NCI-H2107 treated with DMSO at 0.1 percent for 48 hours (cell line): ENCODE results near the gene ARSA.
"Not testable (repeated sequence)": the region's sequence is repeated elsewhere in the genome, so short reads cannot be mapped to it uniquely, and the experiment has no call there.

Experiments
- DNase-seq: peaks from one replicate; lab custom pipeline; 2025; ENCODE audit not compliant: unreplicated experiment; lab: John Stamatoyannopoulos, UW

Gene ARSA

DNA sequence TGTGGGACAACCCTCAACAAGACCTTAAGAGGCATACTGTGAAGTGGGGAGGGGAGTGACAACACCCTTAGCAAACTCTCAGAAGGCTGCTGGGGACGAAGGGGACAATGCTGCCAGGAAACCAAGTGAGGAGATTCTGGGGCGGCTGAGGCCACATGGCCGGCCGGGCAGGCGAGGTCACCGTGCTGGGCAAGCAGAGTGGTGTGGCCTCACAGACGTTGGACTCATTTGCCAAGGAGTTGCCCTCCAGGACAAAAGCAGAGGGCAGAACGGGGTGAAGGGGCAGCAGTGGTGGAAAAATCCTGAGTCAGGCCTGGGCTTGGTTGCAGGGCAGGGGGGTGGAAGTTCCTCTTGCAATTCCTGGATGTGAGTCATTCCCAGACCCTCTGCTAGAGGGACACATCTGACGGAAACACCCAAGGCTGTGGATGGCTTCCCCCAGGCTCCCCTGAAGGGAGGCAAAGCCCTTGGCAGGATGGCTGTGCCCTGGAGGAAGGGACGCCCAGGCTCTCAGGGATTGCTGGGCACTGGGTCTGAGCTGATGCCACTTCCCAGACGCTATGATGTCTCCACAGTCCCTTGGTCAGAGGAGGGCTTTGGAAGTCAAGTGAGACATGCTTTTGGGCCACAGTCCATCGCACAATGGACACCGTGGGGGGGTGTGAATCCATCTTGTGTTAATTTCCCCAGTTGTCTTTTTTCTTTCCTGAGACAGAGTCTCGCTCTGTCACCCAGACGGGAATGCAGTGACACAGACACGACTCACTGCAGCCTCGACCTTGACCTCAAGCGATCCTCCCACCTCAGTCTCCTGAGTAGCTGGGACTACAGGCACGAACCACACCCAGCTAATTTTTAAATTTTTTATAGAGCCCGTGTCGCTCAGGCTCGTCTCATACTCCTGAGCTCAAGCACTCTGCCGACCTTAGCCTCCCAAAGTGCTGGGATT is 28.4 kb upstream of the ARSA start:
- DNase-seq = no peak

DNA sequence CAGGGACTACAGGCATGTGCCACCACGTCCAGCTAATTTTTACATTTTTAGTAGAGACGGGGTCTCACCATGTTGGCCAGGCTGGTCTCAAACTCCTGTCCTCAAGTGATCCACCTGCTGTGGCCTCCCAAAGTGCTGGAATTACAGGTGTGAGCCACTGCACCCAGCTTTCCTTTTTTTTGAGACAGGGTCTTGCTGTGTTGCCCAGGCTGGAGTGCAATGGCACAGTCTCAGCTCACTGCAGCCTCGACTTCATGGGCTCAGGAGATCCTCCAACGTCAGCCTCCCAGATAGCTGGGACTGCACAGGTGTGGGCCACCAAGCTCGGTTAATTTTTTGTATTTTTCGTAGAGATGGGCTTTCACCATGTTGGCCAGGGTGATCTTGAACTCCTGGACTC is 26.7 kb upstream of the ARSA start:
- not testable (repeated sequence) for DNase-seq

DNA sequence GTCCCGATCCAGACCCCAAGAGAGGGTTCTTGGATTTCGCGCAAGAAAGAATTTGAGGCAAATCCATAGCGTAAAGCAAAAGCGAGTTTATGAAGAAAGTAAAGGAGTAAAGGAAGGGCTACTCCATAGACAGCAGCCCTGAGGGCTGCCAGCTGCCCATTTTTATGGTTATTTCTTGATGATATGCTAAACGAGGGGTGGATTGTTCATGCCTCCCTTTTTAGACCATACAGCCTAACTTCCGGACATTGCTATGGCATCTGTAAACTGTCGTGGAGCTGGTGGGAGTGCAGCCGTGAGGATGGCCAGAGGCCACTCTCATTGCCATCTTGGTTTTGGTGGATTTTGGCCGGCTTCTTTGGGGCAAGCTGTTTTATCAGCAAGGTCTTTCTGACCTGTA is 25.3 kb upstream of the ARSA start:
- DNase-seq = no peak

DNA sequence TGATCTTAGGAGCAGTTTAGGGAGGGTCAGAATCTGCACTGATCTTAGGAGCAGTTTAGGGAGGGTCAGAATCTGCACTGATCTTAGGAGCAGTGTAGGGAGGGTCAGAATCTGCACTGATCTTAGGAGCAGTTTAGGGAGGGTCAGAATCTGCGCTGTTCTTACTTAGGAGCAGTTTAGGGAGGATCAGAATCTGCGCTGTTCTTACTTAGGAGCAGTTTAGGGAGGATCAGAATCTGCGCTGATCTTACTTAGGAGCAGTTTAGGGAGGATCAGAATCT is 15.8 kb upstream of the ARSA start:
- not testable (repeated sequence) for DNase-seq

DNA sequence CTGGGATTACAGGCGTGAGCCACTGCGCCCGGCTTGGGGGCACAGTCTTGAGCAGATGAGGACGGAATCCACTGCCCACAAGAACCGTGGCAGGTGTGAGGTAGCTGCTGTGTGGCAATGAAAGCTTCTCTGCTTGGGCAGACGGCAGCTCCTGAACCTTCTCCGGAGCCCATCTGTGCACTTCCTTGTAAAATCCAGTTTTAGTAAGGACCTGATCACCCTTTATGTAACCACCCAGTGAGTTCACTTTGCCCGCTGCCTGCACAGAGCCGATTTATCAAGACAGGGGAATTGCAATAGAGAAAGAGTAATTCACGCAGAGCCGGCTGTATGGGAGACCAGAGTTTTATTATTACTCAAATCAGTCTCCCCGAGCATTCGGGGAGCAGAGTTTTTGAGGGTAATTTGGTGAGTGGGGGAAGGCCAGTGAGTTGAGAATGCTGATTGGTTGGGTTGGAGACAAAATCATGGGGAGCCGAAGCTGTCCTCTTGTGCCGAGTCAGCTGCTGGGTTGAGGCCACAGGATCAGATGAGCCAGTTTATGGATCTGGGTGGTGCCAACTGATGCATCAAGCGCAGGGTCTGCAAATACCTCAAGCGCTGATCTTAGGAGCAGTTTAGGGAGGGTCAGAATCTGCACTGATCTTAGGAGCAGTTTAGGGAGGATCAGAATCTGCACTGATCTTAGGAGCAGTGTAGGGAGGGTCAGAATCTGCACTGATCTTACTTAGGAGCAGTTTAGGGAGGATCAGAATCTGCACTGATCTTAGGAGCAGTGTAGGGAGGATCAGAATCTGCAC is 15.3 kb upstream of the ARSA start:
- not testable (repeated sequence) for DNase-seq

DNA sequence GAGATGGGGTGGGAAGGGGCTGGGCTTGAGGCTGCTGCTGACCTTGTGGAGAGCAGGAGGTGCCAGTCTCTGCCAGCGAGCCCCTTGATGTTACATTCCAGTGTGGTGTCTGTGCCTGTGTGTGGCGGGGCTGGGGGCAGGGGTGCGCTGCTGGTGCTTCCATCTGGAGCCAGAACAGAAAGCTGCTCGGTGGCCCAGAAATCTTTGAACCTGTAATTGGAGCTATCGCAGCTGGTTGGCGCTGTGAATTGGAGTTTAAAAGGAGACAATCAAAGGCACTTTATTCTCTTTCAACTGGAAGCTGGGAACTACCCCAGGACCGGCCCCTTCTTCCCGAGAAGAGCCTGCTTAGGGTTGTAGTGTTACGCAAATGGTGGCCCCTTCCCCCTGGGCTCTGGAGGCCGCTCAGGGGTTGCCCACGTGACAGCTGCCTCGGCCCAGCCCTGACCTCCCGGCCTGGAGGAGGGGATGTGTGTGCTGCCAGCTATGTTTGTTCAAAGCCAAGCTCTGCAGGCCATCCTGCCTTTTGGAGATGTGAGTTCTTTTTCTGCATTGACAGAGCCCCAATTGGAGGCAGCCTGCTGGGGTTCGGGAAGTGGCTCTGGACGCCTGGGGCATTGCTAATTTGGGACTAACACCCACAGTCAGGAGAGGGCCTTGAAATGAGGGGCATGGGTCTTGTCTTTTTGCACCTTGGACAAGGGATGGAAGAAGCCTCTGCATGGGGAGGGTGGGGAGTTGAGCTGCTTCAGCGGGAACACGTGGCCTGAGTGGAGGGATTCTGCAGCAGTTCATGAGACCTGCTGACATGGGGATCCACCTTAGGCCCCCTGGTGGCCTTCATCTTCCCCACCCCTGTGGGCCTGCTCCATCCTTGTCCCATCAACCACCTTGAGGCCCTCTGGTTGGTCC is 14.0 kb upstream of the ARSA start:
- DNase-seq = no peak

DNA sequence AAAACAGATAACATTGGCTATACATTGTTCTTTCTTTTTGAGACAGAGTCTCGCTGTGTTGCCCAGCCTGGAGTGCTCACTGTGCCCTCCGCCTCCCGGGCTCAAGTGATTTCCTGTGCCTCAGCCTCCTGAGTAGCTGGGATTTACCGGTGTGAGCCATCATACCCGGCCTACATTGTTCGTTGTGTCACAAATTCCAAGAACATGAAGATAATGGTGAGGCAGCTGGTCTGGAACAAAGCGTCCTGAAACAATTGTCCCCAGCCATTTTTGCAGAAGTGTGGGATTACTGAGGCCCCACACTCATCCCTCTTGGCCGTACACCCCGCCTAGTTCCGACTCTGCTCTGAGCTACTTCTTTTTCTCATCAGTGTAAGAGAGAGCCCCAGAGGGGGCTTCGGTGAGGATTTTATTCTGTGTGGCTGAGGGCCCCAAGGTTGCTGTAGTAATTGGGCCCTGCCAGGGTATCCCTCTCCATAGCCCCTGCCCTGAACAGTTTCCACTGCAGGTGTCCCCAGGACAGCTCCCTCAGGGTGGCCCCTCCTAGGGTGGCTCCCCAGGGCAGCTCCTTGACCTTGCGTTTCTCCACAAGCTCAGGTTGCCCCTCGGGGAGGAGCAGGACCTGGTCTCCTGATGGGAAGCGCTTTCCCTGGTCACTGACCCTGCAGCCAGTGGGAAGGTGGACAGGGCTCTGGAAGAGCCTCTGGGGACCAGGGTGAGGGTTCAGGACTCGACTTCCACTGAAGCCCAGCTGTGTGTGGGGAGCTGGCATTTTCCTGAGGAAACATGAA is 13.1 kb upstream of the ARSA start:
- DNase-seq = no peak

DNA sequence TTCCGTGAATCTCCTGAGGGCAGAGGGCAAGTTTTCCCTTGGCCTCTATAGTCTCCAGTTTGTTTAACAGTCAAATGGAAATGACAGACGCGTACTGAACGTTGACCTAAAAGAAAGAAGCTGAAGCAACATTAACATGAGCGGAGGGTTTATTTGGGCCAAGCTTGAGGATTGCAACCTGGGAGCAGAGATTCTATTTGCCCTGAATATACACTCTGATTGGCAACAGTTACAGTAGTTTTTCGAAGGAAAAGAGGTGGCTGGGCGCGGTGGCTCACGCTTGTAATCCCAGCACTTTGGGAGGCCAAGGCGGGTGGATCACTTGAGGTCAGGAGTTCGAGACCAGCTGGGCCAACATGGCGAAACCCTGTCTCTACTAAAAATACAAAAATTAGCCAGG is 12.3 kb upstream of the ARSA start:
- not testable (repeated sequence) for DNase-seq

DNA sequence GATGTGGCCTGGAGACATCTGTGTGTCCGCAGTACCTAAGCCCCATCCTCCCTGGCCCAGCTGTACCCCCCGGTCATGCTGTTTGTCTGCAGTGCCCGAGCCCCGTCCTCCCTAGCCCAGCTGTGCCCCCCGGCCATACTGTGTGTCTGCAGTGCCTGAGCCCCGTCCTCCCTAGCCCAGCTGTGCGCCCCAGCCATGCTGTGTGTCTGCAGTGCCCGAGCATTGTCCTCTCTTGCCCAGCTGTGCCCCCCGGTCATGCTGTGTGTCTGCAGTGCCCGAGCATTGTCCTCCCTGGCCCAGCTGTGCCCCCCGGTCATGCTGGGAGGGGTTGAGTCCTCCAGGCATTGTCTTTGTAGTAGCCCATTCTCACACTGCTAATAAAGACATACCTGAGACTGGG is 7.6 kb upstream of the ARSA start:
- DNase-seq = no peak

DNA sequence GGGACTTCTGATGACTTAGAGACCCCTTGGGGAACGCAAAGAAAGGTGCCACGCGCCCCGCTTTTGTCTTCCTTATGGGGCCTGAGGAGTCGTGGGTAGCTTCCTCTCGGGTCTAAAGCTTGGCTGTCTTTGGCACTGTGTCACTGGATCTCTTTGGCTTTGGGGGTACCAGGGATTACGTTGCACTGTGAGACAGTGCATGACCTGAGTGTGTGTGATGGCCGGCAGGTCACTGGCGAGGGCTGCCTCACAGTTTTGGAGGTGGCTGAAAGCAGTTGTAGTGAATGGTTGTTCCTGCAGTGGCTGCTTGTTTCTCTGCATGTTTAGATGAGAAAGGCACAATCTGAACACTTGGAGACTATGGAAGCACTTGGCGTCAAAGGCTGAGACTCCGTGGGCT is 5.8 kb upstream of the ARSA start:
- DNase-seq = no peak

DNA sequence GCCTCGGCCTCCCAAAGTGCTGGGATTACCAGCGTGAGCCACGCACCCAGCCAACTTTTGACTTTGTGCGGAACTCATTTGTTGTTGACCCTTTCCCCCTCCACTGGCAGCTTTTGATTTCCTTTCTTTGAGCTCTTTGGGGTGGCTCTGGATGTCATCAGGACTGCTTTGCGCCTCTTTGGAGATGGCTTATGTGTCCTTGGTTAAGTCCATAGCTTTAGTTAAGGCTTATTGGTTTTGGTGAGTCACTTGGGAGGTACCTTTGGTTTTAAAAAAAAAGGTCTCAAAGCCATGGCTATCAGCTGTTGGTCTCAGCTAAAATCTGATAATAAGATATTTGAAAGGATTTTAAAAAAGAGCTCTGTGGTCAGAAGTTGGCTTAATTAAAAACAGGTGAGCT is 5.1 kb upstream of the ARSA start:
- no peak for DNase-seq

DNA sequence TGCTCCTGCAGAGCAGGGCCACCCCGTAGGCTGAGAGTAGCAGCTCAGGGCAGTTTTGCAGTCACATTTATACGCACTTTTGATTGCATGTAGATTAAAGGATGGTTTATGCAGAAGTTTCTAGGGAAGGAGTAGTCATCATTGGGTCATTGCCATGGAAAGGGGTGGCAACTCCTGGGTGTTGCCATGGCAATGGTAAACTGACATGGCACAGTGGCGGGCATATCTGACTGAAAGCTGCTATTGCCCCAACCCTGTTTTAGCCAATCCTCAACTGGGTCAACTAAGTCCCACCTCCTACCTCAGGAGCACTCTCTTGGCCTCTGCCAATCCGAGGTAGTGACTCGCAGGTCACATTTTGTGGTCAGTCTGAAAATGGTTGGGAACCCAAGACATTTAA is 2.4 kb upstream of the ARSA start:
- no peak for DNase-seq

DNA sequence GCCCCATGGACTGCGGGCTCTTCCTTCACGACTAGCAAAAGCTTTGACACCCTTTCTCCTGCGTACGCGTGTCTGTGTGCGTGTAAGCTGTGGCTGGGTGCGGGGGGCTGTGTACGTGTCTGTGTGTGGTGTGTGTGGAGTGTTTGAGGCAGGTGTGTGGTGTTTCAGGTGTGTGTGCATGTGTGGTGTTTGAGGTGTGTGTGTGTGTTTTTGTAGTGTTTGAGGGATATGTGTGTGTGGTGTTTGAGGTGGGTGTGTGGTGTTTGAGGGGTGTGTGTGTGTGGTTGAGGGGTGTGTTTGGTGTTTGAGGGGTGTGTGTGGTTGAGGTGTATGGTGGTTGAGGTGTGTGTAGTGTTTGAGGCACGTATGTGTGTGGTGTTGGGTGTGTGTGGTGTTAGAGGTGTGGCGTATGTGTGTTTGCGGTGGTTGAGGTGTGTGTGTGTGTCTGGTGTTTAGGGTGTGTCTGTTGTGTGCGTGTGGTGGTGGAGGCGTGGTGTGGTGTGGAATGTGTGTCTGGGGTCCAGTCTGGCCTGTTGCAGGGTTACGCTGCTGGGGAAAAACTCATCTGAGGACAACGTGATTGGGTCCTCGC is 687 bp upstream of the ARSA start:
- DNase-seq = no peak

DNA sequence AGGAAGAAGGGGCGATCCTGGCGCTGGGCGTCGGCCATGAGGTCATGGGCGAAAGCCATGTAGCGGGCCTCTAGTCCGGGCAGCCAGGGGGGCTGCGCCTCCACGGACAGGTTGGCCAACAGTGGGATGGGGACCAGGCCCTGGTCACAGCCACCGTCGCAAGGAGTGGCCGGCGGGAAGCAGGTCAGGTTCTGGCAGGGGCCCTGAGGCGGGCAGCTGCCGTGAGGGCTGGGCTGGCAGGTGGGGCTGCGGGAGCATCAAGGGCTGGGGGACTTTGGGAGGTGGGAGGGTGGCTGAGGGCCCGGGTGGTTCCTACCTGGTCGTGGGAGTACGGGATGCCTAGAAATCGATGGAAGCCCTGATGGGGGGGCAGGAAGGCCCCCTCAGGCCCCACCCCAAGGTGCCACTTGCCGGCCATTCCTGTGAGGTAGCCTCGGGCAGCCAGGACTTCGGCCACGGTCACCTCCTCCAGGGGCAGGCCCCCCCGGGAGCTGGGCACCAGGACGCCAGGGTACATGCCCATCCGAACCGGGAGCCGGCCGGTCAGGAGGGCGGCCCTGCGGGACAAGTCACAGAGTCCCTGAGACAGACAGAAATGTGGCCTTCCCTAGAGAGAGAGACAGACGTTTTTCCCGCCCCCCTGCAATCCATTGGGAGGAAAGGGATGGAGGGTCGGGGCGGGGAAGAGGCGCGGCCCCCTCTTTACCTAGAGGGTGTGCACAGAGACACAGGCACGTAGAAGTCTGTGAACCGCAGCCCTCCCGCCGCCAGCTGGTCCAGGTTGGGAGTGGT is 906 bp downstream of the ARSA start:
- DNase-seq = no peak

DNA sequence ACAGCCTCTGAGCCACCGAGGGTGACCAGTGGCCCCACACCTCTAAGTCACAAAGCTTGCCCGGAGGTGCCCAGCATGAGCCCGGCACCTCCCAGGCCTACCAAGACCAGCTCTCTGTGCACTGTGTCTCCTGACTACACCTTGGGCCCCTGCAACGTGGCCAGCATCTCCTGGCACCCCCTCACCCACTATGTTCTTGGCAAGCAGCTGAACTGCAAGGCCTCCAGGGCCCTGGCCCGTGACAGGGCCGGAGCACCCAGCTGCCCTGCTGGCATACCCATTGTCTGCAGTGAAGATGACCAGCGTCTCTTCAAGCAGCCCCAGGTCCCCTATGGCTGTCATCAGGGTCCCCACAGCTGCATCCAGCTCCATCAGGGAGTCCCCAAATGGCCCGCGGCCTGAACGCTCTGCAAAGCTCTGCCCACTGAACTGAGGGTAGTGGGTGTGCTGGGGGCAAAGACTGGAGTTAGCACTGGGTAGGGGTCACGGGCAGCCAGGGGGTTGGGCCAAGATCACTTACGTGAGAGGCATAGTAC is 1.6 kb downstream of the ARSA start:
- DNase-seq = no peak

DNA sequence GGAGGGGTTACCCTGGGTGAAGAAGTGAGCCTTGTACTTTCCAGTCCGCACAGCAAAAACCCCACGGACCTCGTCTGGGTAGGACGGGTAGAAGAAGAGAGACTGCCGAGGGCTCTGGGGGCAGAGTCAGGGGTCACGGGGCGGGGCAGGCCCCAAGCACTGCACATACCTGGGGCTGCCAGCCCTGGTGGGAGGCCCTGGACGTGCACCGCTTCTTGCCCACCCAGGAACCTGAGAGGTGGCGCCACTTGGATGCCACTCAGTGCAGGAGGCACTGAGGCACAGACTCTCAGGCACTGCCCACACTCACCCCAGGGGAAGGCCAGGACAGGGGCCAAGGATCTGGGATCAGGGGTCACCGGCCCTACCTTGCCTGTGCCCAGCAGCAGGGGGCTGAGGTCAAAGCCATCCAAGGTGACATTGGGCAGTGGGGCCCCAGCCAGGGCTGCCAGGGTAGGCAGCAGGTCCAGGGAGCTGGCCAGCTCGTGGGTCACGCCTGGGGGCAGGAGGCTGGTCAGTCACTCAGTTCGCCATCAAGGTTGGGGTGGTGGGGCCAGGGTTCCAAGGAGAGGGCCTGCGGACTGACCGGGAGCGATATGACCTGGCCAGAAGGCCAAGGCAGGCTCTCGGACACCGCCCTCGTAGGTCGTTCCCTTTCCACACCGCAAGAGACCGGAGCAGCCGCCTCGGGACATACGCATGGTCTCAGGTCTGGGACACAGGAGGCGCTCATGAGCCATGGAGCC is 2.2 kb downstream of the ARSA start:
- no peak for DNase-seq

DNA sequence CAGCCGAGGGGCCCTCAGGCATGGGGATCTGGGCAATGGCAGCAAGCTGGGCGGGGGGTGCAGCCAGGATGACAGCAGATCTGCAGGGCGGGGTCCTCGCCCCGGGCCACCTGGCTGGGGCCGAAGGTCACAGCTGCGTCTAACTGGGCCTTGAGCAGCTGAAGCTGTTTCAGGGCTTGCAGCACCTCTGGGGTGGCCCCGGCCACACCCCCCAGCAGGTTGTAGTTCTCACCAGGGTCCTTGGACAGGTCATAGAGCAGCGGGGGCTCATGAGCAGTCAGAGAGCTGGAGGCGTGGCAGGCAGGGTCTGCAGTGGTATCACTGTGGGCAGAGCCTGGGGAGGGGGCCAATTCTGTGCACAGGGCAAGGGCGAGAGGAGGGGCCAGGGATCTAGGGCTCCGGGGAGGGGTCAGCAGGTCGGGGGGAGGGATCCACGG is 2.8 kb downstream of the ARSA start:
- no peak for DNase-seq

DNA sequence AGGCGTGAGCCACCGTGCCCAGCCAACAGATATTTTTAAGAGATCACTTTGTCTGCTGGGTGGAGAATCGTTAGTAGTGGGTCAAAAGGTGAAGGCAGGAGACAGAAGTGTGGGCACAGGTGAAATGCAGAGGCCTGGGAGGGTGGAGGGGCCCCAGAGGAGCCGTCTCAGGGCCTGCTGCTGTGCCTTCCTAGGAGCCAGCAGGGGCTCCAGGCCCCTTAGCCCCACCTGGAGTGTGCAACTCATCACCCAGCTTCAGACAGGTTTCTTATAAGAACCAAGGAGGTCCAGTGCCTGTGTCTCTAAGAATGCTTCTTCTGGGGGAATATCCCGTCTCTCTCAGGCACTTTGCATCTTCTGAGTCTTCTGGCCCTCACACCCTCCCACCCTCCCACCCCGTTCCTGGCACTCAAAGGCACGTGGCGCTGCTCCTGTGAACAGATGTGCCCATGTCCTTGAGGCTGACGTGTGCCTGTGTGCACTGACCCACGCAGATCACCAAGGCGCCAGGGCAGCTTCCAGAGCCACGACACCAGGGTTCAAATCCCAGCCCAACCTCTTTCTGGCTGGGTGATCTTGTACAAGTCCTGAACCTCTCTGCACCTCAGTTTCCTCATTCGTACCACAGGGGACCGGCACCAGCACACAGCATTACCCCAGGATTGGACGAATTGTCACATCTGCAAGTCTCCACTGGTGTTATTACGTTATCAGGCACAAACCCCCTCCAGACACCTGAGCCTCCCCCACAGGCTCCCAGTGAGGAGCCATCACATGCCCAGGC is 3.4 kb downstream of the ARSA start:
- DNase-seq = no peak
